H1 (cell line): Measurements from ENCODE around the gene PSPC1. TPM values are rescaled to one million over a fixed set of nuclear protein-coding genes. Genes with fewer than 3 reads are reported as not detected.

ENCODE experiments used
- CTCF ChIA-PET: fragments of 300-600 bp; sonication (Branson Sonifier 250); formaldehyde crosslinking; loops from one replicate; lab custom pipeline; 2021; ENCODE audit not compliant: partially characterized antibody; lab: Charles Lee
- POLR2A ChIA-PET: fragments of 300-600 bp; sonication (Branson Sonifier 250); formaldehyde crosslinking; loops from one replicate; lab custom pipeline; 2021; ENCODE audit warnings: inconsistent platforms; ENCODE audit not compliant: partially characterized antibody; lab: Charles Lee
- DNase-seq, 2 experiments: peaks; one replicate each; pipeline versions ENCODE4 v3.0.0 to v3.0.0-alpha.2; 2010 to 2022; ENCODE audit warnings: low spot score in 2 of 2, low read depth in 1 of 2, mixed read lengths in 1 of 2
- FAIRE-seq: peaks from 2 replicates; lab custom pipeline; 2011; peaks lifted over from hg19 to GRCh38; lab: Jason Lieb, UNC
- H2AFZ ChIP-seq: 2 replicates; pipeline ENCODE4 v1.8.1; 2012; ENCODE audit warnings: low read length, inconsistent platforms
- H2AK5ac ChIP-seq: 2 replicates; pipeline ENCODE4 v1.6.1; 2013; ENCODE audit warnings: low read depth, low read length
- H2BK120ac ChIP-seq: replicated peaks from 2 replicates; pipeline ENCODE3; 2013; ENCODE audit warnings: low read depth, low read length, inconsistent platforms
- H2BK12ac ChIP-seq: 2 replicates; pipeline ENCODE4 v1.6.1; 2013; ENCODE audit warnings: low read depth, low read length
- H2BK15ac ChIP-seq: 2 replicates; pipeline ENCODE4 v1.6.1; 2013; ENCODE audit warnings: low read length
- H2BK20ac ChIP-seq: 2 replicates; pipeline ENCODE4 v1.6.1; 2013; ENCODE audit warnings: low read length
- H2BK5ac ChIP-seq: 2 replicates; pipeline ENCODE4 v1.6.1; 2013; ENCODE audit warnings: low read depth, low read length
- H3K14ac ChIP-seq: 2 replicates; pipeline ENCODE4 v1.6.1; 2013; ENCODE audit warnings: inconsistent platforms; ENCODE audit not compliant: insufficient read length
- H3K18ac ChIP-seq: 2 replicates; pipeline ENCODE4 v1.6.1; 2013; ENCODE audit warnings: low read length; ENCODE audit errors: extremely low read depth
- H3K23ac ChIP-seq: 2 replicates; pipeline ENCODE4 v1.6.1; 2013; ENCODE audit warnings: inconsistent platforms; ENCODE audit not compliant: insufficient read length
- H3K23me2 ChIP-seq: 2 replicates; pipeline ENCODE4 v1.6.1; 2013; ENCODE audit warnings: low read depth, low read length
- H3K27ac ChIP-seq: 2 replicates; pipeline ENCODE4 v1.6.1; 2011; ENCODE audit warnings: low read depth, low read length, inconsistent platforms
- H3K27me3 ChIP-seq, 4 experiments: replicated peaks in 1 of 4; 1 replicate in 1 of 4; 2 replicates in 3 of 4; pipeline versions ENCODE4 v1.6.1 to v1.8.1; 2011 to 2013; ENCODE audit warnings: low read length in 3 of 4, mild to moderate bottlenecking in 3 of 4, inconsistent platforms in 2 of 4, mixed read lengths in 2 of 4, moderate library complexity in 1 of 4; ENCODE audit not compliant: control insufficient read depth in 3 of 4, insufficient read depth in 3 of 4; ENCODE audit errors: extremely low read depth in 1 of 4
- H3K36me3 ChIP-seq, 4 experiments: 2 replicates each; pipeline versions ENCODE4 v1.6.1 to v1.8.1; 2011 to 2013; ENCODE audit warnings: mild to moderate bottlenecking in 4 of 4, low read length in 3 of 4, moderate library complexity in 2 of 4, control low read depth in 1 of 4, inconsistent platforms in 1 of 4; ENCODE audit not compliant: insufficient read depth in 4 of 4, control insufficient read depth in 2 of 4
- H3K4ac ChIP-seq: replicated peaks from 2 replicates; pipeline ENCODE3; 2013; ENCODE audit warnings: low read length, low read depth, mixed read lengths, inconsistent platforms; ENCODE audit not compliant: insufficient read length
- H3K4me1 ChIP-seq, 4 experiments: replicated peaks in 1 of 4; 1 replicate in 1 of 4; 2 replicates in 3 of 4; pipeline versions ENCODE4 v1.6.1 to v1.8.1; 2011 to 2013; ENCODE audit warnings: low read length in 3 of 4, inconsistent platforms in 2 of 4, mixed read lengths in 1 of 4; ENCODE audit not compliant: insufficient read depth in 4 of 4, control insufficient read depth in 3 of 4
- H3K4me2 ChIP-seq, 2 experiments: 2 replicates each; pipeline versions ENCODE4 v1.6.1 to v1.8.1; 2011 to 2013; ENCODE audit warnings: low read depth in 2 of 2, low read length in 2 of 2, control low read depth in 1 of 2, inconsistent platforms in 1 of 2, mild to moderate bottlenecking in 1 of 2; ENCODE audit not compliant: insufficient read depth in 1 of 2
- H3K4me3 ChIP-seq, 4 experiments: fragments of 200-600, 300-600 bp in 1 of 4; sonication (generic), shearing (Covaris generic), sonication (Bioruptor Twin) in 1 of 4; 2 replicates each; pipeline versions ENCODE4 v1.5.1 to v1.8.1; 2011 to 2016; ENCODE audit warnings: low read length in 4 of 4, low read depth in 3 of 4, control low read depth in 2 of 4, inconsistent platforms in 2 of 4, mild to moderate bottlenecking in 2 of 4, mixed read lengths in 1 of 4, moderate library complexity in 1 of 4; ENCODE audit not compliant: insufficient read depth in 2 of 4; ENCODE audit errors: extremely low read depth in 1 of 4
- H3K56ac ChIP-seq: replicated peaks from 2 replicates; pipeline ENCODE3; 2013; ENCODE audit warnings: low read depth, mild to moderate bottlenecking, mixed read lengths, low read length, inconsistent platforms; ENCODE audit not compliant: insufficient read length
- H3K79me1 ChIP-seq: 2 replicates; pipeline ENCODE4 v1.6.1; 2013; ENCODE audit warnings: low read depth, low read length, control low read depth
- H3K79me2 ChIP-seq, 2 experiments: 2 replicates each; pipeline versions ENCODE4 v1.6.1 to v1.8.1; 2012 to 2013; ENCODE audit warnings: low read length in 2 of 2, mild to moderate bottlenecking in 2 of 2, inconsistent platforms in 1 of 2; ENCODE audit not compliant: insufficient read depth in 2 of 2, control insufficient read depth in 1 of 2
- H3K9ac ChIP-seq, 4 experiments: replicated peaks in 1 of 4; 1 replicate in 1 of 4; 2 replicates in 3 of 4; pipeline versions ENCODE4 v1.6.1 to v1.8.1; 2011 to 2013; ENCODE audit warnings: low read depth in 3 of 4, low read length in 3 of 4, control low read depth in 2 of 4, mild to moderate bottlenecking in 2 of 4, moderate library complexity in 2 of 4, inconsistent platforms in 1 of 4; ENCODE audit errors: extremely low read depth in 1 of 4
- H3K9me3 ChIP-seq, 2 experiments: 2 replicates each; pipeline versions ENCODE4 v1.6.1 to v1.8.1; 2012 to 2013; ENCODE audit warnings: mild to moderate bottlenecking in 2 of 2, moderate library complexity in 2 of 2, control low read depth in 1 of 2, inconsistent platforms in 1 of 2, low read depth in 1 of 2, low read length in 1 of 2, mixed read lengths in 1 of 2; ENCODE audit not compliant: insufficient read depth in 2 of 2
- H4K20me1 ChIP-seq, 2 experiments: replicated peaks in 1 of 2; 2 replicates each; pipeline versions ENCODE3 to v1.8.1; 2011 to 2013; ENCODE audit warnings: inconsistent platforms in 2 of 2, low read length in 2 of 2, mild to moderate bottlenecking in 1 of 2; ENCODE audit not compliant: insufficient read depth in 2 of 2, control insufficient read depth in 1 of 2
- H4K5ac ChIP-seq: 2 replicates; pipeline ENCODE4 v1.6.1; 2013; ENCODE audit warnings: low read length, low read depth, mixed read lengths, inconsistent platforms; ENCODE audit not compliant: insufficient read length
- H4K8ac ChIP-seq: 2 replicates; pipeline ENCODE4 v1.8.0; 2013; ENCODE audit warnings: mild to moderate bottlenecking, moderate library complexity, low read length, inconsistent platforms; ENCODE audit not compliant: insufficient read depth; ENCODE audit errors: extremely low read depth
- H4K91ac ChIP-seq: replicated peaks from 2 replicates; pipeline ENCODE3; 2013; ENCODE audit warnings: low read length, mixed read lengths, inconsistent platforms; ENCODE audit not compliant: insufficient read length
- ATF3 ChIP-seq: IDR thresholded peaks from 2 replicates; pipeline ENCODE4 v1.6.1; 2011; ENCODE audit warnings: low read depth, mild to moderate bottlenecking, low read length; ENCODE audit not compliant: insufficient read depth
- CTBP2 ChIP-seq: IDR thresholded peaks from 2 replicates; pipeline ENCODE4 v1.7.0; 2011; ENCODE audit warnings: borderline replicate concordance, mild to moderate bottlenecking, moderate library complexity, mixed read lengths, low read length; ENCODE audit not compliant: insufficient read depth, insufficient read length
- JUN ChIP-seq: IDR thresholded peaks from 2 replicates; pipeline ENCODE4 v1.6.1; 2011; ENCODE audit warnings: low read depth, mild to moderate bottlenecking, improper control_type of control experiment, low read length
- POU5F1 ChIP-seq: IDR thresholded peaks from 2 replicates; pipeline ENCODE4 v1.6.1; 2011; ENCODE audit warnings: low read depth, mild to moderate bottlenecking, low read length, moderate library complexity
- SP2 ChIP-seq: IDR thresholded peaks from 2 replicates; pipeline ENCODE4 v1.6.1; 2012; ENCODE audit warnings: mild to moderate bottlenecking, low read length, inconsistent platforms
- SP4 ChIP-seq: IDR thresholded peaks from 2 replicates; pipeline ENCODE4 v1.6.1; 2012; ENCODE audit warnings: low read length, inconsistent platforms
- WGBS, 2 experiments: shearing (Covaris generic) in 1 of 2; methylation state at CpG; one replicate each; pipeline versions ENCODE4 v1.1.6 to v1.1.7; 2013 to 2015; ENCODE audit warnings: low lambda C conversion rate in 2 of 2, mixed read lengths in 2 of 2, inconsistent platforms in 1 of 2, low coverage in 1 of 2, missing lambda C conversion rate in 1 of 2; ENCODE audit not compliant: insufficient replicate concordance in 2 of 2, insufficient coverage in 1 of 2, insufficient read length in 1 of 2; ENCODE audit errors: extremely low coverage in 1 of 2, missing lambda C conversion rate in 1 of 2; 5-methylcytosine and 5-hydroxymethylcytosine counted together
- polyA plus RNA-seq, 7 experiments: library from polyadenylated mRNA; depleted of rRNA in 3 of 7; stranded (reverse) in 5 of 7; unstranded in 2 of 7; fragments of >200 nt in 5 of 7; fragments of 200-250 nt in 2 of 7; gene quantifications; 1 replicate in 5 of 7; 2 replicates in 1 of 7; 4 replicates in 1 of 7; pipeline versions ENCODE4 v1.2.1 to v1.2.3, GENCODE V29; 2011 to 2013; ENCODE audit warnings: missing spikeins in 2 of 7, mixed read lengths in 2 of 7
- total RNA-seq: library from RNA; stranded (reverse); fragmentation: NEBNext Ultra II Directional; extraction: Animal tissue kit (Norgen Biotek cat#: 25700); gene quantifications from 2 replicates; pipeline ENCODE4 v1.2.1, GENCODE V29; 2021
- TF ChIP-seq, protein P1 (sequence below): IDR thresholded peaks from 2 replicates; pipeline ENCODE4 v1.6.1; 2011; ENCODE audit warnings: low read length, improper control_type of control experiment

Gene PSPC1
- total and polyA plus RNA-seq, 2 of the 8 experiments (the other 6 are each of a cell fraction or from before 2014, with no cell fraction given) = 53.4 to 97.4 TPM

DNA sequence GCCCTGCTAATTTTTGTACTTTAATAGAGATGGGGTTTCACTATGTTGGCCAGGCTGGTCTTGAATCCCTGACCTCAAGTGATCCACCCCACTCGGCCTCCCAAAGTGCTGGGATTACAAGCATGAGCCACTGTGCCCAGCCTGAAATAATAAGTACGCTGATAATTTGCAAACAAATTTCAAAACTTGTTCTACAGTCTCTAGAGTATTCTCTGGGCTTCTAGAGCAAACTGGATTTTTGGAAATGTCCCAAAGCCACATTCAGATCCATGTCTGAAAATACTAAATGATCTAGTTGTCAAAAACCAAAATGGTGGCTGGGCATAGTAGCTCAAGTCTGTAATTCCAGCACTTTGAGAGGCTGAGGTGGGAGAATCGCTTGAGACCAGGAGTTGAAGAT lies 39.9 kb upstream of the PSPC1 start:
- Histone ChIP-seq H3K79me2 (no peaks in the 10 kb centered on the region), H3K18ac (no peak overlapping the region), H4K8ac (no peak overlapping the region), H3K9ac (no peak overlapping the region), H4K91ac (no peak overlapping the region), H3K23me2 (no peaks in the 10 kb centered on the region), H3K56ac (no peak overlapping the region), H2BK20ac (no peak overlapping the region), H3K4me2 (no peak overlapping the region), H3K4me1 (peaks cover 0 to 3% (median under 1%) of the 10 kb centered on the region in 4 experiments; a peak in 1 of 7 replicates), H2BK5ac (no peak overlapping the region), H4K5ac (no peak overlapping the region), H3K36me3 (peaks cover 0 to 19% (median 3%) of the 10 kb centered on the region in 4 experiments; a peak in 1 of 8 replicates), H2BK120ac (no peak overlapping the region), H2AFZ (no peak overlapping the region), H3K27me3 (no peaks in the 10 kb centered on the region), H3K4ac (no peak overlapping the region), H3K4me3 (no peak overlapping the region), H3K23ac (no peak overlapping the region), H3K14ac (no peak overlapping the region), H2BK15ac (no peak overlapping the region), H2AK5ac (no peak overlapping the region), H4K20me1 (peaks cover 0 to 1% of the 10 kb centered on the region in 2 experiments), H3K79me1 (no peaks in the 10 kb centered on the region), H2BK12ac (no peak overlapping the region), H3K27ac (no peak overlapping the region), H3K9me3 (peaks cover 3 to 6% of the 10 kb centered on the region in 2 experiments; a peak in 2 of 4 replicates)
- FAIRE-seq (no peak), DNase-seq (no peak)
- TF ChIP-seq SP2 (no peak), POU5F1 (no peak), SP4 (no peak), JUN (no peak), CTBP2 (no peak), ATF3 (no peak)
- TF ChIP-seq, protein P1, sequence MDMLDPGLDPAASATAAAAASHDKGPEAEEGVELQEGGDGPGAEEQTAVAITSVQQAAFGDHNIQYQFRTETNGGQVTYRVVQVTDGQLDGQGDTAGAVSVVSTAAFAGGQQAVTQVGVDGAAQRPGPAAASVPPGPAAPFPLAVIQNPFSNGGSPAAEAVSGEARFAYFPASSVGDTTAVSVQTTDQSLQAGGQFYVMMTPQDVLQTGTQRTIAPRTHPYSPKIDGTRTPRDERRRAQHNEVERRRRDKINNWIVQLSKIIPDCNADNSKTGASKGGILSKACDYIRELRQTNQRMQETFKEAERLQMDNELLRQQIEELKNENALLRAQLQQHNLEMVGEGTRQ = no peak
- CTCF ChIA-PET = no interaction called here
- POLR2A ChIA-PET = no interaction called here
- WGBS, 2 experiments = 93% methylated on average over 3 of the region's 3 CpGs; no CpG with 5 or more reads in 1 of the 2 experiments
